ENCODE measurements around the gene C1orf185. TPM values are rescaled to one million over a fixed set of nuclear protein-coding genes. Genes with fewer than 3 reads are reported as not detected.
A peak's percentile ranks its signal among the peaks of the same experiment; 100 is the strongest.
"Not testable (repeated sequence)": the region's sequence is repeated elsewhere in the genome, so short reads cannot be mapped to it uniquely, and the experiment has no call there.

C1orf185 gene
- total RNA-seq, 1 donor from 2014 or later, result not detected

GRCh38 chr1:51139474-51139873, 37.4 kb downstream of the C1orf185 start:
- Histone ChIP-seq H3K4me3 (ENCODE audit: low read depth, low read length) (no peak overlapping the region), H3K36me3 (ENCODE audit: control insufficient read depth, insufficient read depth, low read length) (no peaks in the 10 kb centered on the region), H3K27me3 (ENCODE audit: control insufficient read depth, insufficient read depth, low read length) (no peaks in the 10 kb centered on the region)
- DNase-seq (ENCODE audit: low read depth) (peak; percentile 7), FAIRE-seq (no peak)
- TF ChIP-seq CTCF (IDR thresholded peaks at IDR 0.05; ENCODE audit: insufficient read depth, low read length, severe bottlenecking), result no peak

GRCh38 chr1:51147394-51147793, 45.4 kb downstream of the C1orf185 start:
- Histone ChIP-seq H3K4me3 (ENCODE audit: low read depth, low read length) (no peak overlapping the region), H3K27me3 (ENCODE audit: control insufficient read depth, insufficient read depth, low read length) (no peaks in the 10 kb centered on the region), H3K36me3 (ENCODE audit: control insufficient read depth, insufficient read depth, low read length) (no peaks in the 10 kb centered on the region)
- FAIRE-seq (no peak), DNase-seq (ENCODE audit: low read depth) (no peak)
- TF ChIP-seq CTCF (IDR thresholded peaks at IDR 0.05; ENCODE audit: insufficient read depth, low read length, severe bottlenecking), result no peak

- H3K4me3 ChIP-seq (ENCODE audit: low read depth, low read length), result no peak overlapping the region
- no peak for FAIRE-seq
- no peaks in the 10 kb centered on the region for H3K36me3 ChIP-seq (ENCODE audit: control insufficient read depth, insufficient read depth, low read length)
- H3K27me3 ChIP-seq (ENCODE audit: control insufficient read depth, insufficient read depth, low read length), result no peaks in the 10 kb centered on the region
- TF ChIP-seq CTCF (IDR thresholded peaks at IDR 0.05; ENCODE audit: insufficient read depth, low read length, severe bottlenecking), result no peak
- DNase-seq (ENCODE audit: low read depth), result no peak
These were observed 52.7 kb downstream of the C1orf185 start for GRCh38 chr1:51154776-51155175.

GRCh38 chr1:51156752-51157151, 54.7 kb downstream of the C1orf185 start:
- no peak for TF ChIP-seq CTCF (IDR thresholded peaks at IDR 0.05; ENCODE audit: insufficient read depth, low read length, severe bottlenecking)
- no peak overlapping the region for H3K4me3 ChIP-seq (ENCODE audit: low read depth, low read length)
- H3K27me3 ChIP-seq (ENCODE audit: control insufficient read depth, insufficient read depth, low read length), result no peaks in the 10 kb centered on the region
- H3K36me3 ChIP-seq (ENCODE audit: control insufficient read depth, insufficient read depth, low read length), result no peaks in the 10 kb centered on the region
- DNase-seq (ENCODE audit: low read depth) (no peak), FAIRE-seq (no peak)

- no peaks in the 10 kb centered on the region for H3K36me3 ChIP-seq (ENCODE audit: control insufficient read depth, insufficient read depth, low read length)
- no peak for FAIRE-seq
- no peak for TF ChIP-seq CTCF (IDR thresholded peaks at IDR 0.05; ENCODE audit: insufficient read depth, low read length, severe bottlenecking)
- no peak overlapping the region for H3K4me3 ChIP-seq (ENCODE audit: low read depth, low read length)
- no peak for DNase-seq (ENCODE audit: low read depth)
- no peaks in the 10 kb centered on the region for H3K27me3 ChIP-seq (ENCODE audit: control insufficient read depth, insufficient read depth, low read length)
These were observed 55.4 kb downstream of the C1orf185 start for GRCh38 chr1:51157395-51157794.

GRCh38 chr1:51158263-51158662, 56.2 kb downstream of the C1orf185 start:
- DNase-seq (ENCODE audit: low read depth) (no peak), FAIRE-seq (no peak)
- no peaks in the 10 kb centered on the region for H3K36me3 ChIP-seq (ENCODE audit: control insufficient read depth, insufficient read depth, low read length)
- no peaks in the 10 kb centered on the region for H3K27me3 ChIP-seq (ENCODE audit: control insufficient read depth, insufficient read depth, low read length)
- TF ChIP-seq CTCF (IDR thresholded peaks at IDR 0.05; ENCODE audit: insufficient read depth, low read length, severe bottlenecking), result no peak
- H3K4me3 ChIP-seq (ENCODE audit: low read depth, low read length), result no peak overlapping the region

- DNase-seq (ENCODE audit: low read depth); FAIRE-seq; H3K27me3 ChIP-seq (ENCODE audit: control insufficient read depth, insufficient read depth, low read length); H3K4me3 ChIP-seq (ENCODE audit: low read depth, low read length); H3K36me3 ChIP-seq (ENCODE audit: control insufficient read depth, insufficient read depth, low read length): not testable (repeated sequence)
These were observed 60.5 kb downstream of the C1orf185 start for GRCh38 chr1:51162560-51162959.

Data from bronchial epithelial cell (primary cell).